ENCODE measurements around the gene KCNJ11.

KCNJ11 gene

DNA sequence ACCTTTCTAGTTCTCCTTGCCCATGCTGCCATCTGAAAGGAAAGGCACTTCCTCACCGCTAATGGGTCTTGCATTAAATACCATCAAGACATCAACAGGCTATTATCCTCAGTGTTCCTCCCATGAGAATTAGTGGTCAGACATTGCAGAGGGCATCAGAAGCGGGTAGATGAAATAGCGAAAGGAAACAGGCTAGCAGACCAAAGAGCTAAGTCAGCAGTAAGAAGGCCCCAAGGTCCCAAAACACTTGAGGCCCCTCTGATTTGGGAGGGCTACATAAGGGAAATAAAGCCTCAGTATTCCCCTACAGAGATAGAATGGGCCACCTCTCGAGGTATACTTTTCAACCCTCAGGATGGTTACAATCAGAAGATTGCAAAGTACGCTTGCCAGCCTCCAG, 12.9 kb downstream of the KCNJ11 start:
- FAIRE-seq: no peak
- no peak for DNase-seq (ENCODE audit: insufficient read length)
- no peak for TF ChIP-seq POLR2A (IDR thresholded peaks at IDR 0.05; ENCODE audit: low read depth, low read length)
- TF ChIP-seq TAF1 (IDR thresholded peaks at IDR 0.05; ENCODE audit: borderline replicate concordance, low read depth, low read length): no peak
- TF ChIP-seq POLR2AphosphoS5 (IDR thresholded peaks at IDR 0.05; ENCODE audit: low read depth, low read length): no peak

GRCh38 chr11:17371614-17372013, 16.8 kb downstream of the KCNJ11 start:
- no peak for FAIRE-seq
- DNase-seq (ENCODE audit: insufficient read length): no peak
- no peak for TF ChIP-seq TAF1 (IDR thresholded peaks at IDR 0.05; ENCODE audit: borderline replicate concordance, low read depth, low read length)
- TF ChIP-seq POLR2A (IDR thresholded peaks at IDR 0.05; ENCODE audit: low read depth, low read length): no peak
- no peak for TF ChIP-seq POLR2AphosphoS5 (IDR thresholded peaks at IDR 0.05; ENCODE audit: low read depth, low read length)

DNA sequence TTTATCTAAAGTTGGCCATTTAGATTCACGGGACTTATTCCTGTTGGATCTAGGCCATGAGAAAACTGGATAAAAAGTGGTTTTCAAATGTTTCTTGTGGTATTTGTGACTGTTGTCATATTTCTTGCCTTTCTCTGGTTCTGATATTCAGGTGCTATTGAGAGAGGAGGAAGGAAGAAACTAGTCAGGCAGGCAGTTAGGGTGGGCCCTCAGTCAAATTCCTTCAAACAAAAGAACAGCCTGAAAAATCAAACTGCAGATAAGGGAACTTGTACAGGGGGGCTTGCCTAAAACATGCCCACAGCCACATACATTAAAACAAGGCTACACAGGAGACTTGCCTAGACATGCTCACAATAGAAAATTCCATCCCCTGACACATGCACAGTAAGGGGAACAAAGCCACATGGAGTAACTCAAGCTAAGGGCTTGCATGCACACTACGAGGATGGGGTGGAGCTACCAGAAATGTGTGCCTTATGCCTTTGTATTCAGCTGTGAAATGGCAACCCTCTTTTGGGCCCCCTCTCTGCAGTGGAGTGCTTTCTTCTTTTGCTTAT, 18.7 kb downstream of the KCNJ11 start:
- TF ChIP-seq POLR2AphosphoS5 (IDR thresholded peaks at IDR 0.05; ENCODE audit: low read depth, low read length): no peak
- no peak for TF ChIP-seq TAF1 (IDR thresholded peaks at IDR 0.05; ENCODE audit: borderline replicate concordance, low read depth, low read length)
- TF ChIP-seq POLR2A (IDR thresholded peaks at IDR 0.05; ENCODE audit: low read depth, low read length): no peak
- no peak for FAIRE-seq
- DNase-seq (ENCODE audit: insufficient read length): no peak

DNA sequence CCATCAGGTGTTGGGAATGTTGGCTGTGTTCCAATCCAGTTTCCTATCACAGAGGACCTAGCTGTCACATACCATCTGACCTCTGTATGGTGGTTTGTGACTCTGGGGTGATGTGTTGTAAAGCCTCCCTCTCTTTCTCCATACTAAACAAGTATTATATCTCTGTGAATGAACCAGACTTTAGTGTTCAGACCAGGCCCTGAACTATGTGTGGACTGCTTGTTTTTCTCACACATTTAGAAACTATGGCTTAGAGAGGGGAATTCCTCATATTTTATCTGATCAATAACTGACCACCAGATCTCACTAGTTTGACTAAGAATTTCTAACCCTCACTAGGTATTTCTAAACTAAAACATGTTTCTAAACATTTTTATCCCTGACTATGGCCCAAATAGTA, 19.4 kb downstream of the KCNJ11 start:
- FAIRE-seq: no peak
- TF ChIP-seq TAF1 (IDR thresholded peaks at IDR 0.05; ENCODE audit: borderline replicate concordance, low read depth, low read length): no peak
- TF ChIP-seq POLR2AphosphoS5 (IDR thresholded peaks at IDR 0.05; ENCODE audit: low read depth, low read length): no peak
- no peak for TF ChIP-seq POLR2A (IDR thresholded peaks at IDR 0.05; ENCODE audit: low read depth, low read length)
- no peak for DNase-seq (ENCODE audit: insufficient read length)

- TF ChIP-seq TAF1 (IDR thresholded peaks at IDR 0.05; ENCODE audit: borderline replicate concordance, low read depth, low read length) (no peak), POLR2A (IDR thresholded peaks at IDR 0.05; ENCODE audit: low read depth, low read length) (no peak), POLR2AphosphoS5 (IDR thresholded peaks at IDR 0.05; ENCODE audit: low read depth, low read length) (no peak)
- no peak for DNase-seq (ENCODE audit: insufficient read length)
Observed at GRCh38 chr11:17368551-17368950, 19.9 kb downstream of the KCNJ11 start.

GRCh38 chr11:17366495-17366894, 22.0 kb downstream of the KCNJ11 start:
- no peak for DNase-seq (ENCODE audit: insufficient read length)
- no peak for FAIRE-seq

More at GRCh38 chr11:17368551-17368950, 19.9 kb downstream of the KCNJ11 start:
- peak; percentile 67 for FAIRE-seq

GRCh38 chr11:17354601-17354991, 33.9 kb downstream of the KCNJ11 start:
- DNase-seq (ENCODE audit: insufficient read length): peak; percentile 21
- FAIRE-seq: peak; percentile 77
- TF ChIP-seq TAF1 (IDR thresholded peaks at IDR 0.05; ENCODE audit: borderline replicate concordance, low read depth, low read length): no peak
- TF ChIP-seq POLR2A (IDR thresholded peaks at IDR 0.05; ENCODE audit: low read depth, low read length): no peak
- no peak for TF ChIP-seq POLR2AphosphoS5 (IDR thresholded peaks at IDR 0.05; ENCODE audit: low read depth, low read length)

More at GRCh38 chr11:17366495-17366894, 22.0 kb downstream of the KCNJ11 start:
- TF ChIP-seq POLR2AphosphoS5 (IDR thresholded peaks at IDR 0.05; ENCODE audit: low read depth, low read length) (no peak), POLR2A (IDR thresholded peaks at IDR 0.05; ENCODE audit: low read depth, low read length) (no peak), TAF1 (IDR thresholded peaks at IDR 0.05; ENCODE audit: borderline replicate concordance, low read depth, low read length) (no peak)

DNA sequence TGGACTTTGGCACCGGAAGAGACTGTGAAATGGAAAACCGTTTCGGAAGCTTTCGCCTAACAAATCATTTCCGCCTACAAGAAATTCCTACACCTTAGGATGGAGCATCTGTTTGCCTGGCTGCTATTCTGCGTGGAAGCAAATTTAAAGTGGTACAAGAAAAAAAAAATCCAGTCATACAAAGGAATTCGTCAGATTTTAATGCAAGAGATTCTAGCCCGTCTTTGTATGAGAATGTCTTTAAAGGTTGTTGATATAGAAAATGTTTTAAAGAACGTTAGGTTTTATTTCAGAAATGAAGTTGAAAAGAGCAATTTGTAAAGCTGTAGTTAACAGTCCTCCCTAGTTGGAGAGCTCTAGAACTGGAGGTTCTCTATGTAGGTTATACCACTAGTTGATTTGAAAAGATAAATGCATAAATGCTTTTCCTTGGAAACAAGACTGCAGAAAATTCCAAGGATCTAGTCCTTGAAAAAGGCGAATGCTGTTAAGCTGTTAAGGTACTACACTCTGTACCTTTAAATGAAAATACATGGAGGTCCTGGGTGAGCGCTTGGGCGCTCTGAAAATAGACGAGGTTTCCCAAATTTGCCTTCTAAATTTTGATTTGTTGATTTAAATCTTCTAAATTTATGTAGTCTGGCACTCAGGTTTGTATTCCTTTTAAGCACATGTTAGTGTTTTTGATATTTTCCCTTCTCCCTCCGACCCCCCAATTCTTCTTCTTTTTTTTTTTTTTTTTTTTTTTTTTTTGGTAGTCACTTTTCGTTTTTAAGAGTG, 34.4 kb downstream of the KCNJ11 start:
- no peak for DNase-seq (ENCODE audit: insufficient read length)
- no peak for FAIRE-seq
- TF ChIP-seq POLR2AphosphoS5 (IDR thresholded peaks at IDR 0.05; ENCODE audit: low read depth, low read length) (no peak), POLR2A (IDR thresholded peaks at IDR 0.05; ENCODE audit: low read depth, low read length) (no peak), TAF1 (IDR thresholded peaks at IDR 0.05; ENCODE audit: borderline replicate concordance, low read depth, low read length) (no peak)

GRCh38 chr11:17352950-17353820, 35.3 kb downstream of the KCNJ11 start:
- peak; percentile 34 for DNase-seq (ENCODE audit: insufficient read length)
- FAIRE-seq: peak; percentile 79
- no peak for TF ChIP-seq TAF1 (IDR thresholded peaks at IDR 0.05; ENCODE audit: borderline replicate concordance, low read depth, low read length)
- no peak for TF ChIP-seq POLR2AphosphoS5 (IDR thresholded peaks at IDR 0.05; ENCODE audit: low read depth, low read length)
- TF ChIP-seq POLR2A (IDR thresholded peaks at IDR 0.05; ENCODE audit: low read depth, low read length): no peak

- TF ChIP-seq TAF1 (IDR thresholded peaks at IDR 0.05; ENCODE audit: borderline replicate concordance, low read depth, low read length): no peak
- FAIRE-seq (peak; percentile 51), DNase-seq (ENCODE audit: insufficient read length) (peak; percentile 37)
Observed at GRCh38 chr11:17351510-17352176, 36.8 kb downstream of the KCNJ11 start, which contains the start of gene NCR3LG1. TSS of gene NCR3LG1 (plus strand) at chr11:17351800. CDS start at chr11:17351970, 170 bp downstream.

DNA sequence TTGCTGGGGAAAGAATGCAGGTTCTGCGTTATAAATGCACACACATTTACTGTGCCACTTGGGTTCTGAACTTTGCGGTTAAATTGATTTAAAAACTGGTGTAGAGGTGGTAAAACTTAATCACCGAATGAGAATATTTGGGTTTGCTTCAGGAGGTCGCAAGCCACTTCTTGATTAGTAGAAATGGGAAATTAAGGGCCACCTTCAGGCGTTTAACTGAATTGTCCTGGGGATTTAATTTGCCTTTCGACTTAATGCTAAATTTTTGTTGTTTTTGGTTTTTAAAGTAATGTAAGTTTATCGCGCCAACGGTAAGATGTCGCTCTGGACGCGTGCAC, 37.3 kb downstream of the KCNJ11 start:
- TF ChIP-seq POLR2AphosphoS5 (IDR thresholded peaks at IDR 0.05; ENCODE audit: low read depth, low read length): no peak
- TF ChIP-seq TAF1 (IDR thresholded peaks at IDR 0.05; ENCODE audit: borderline replicate concordance, low read depth, low read length): no peak
- no peak for TF ChIP-seq POLR2A (IDR thresholded peaks at IDR 0.05; ENCODE audit: low read depth, low read length)
- FAIRE-seq: no peak

More for the DNA sequence above, 37.3 kb downstream of the KCNJ11 start:
- DNase-seq (ENCODE audit: insufficient read length): no peak

All from GM12892 (cell line).